Hepatocyte (in vitro differentiated cells): ENCODE measurements around the gene UQCR10.

Experiments used
- CTCF ChIP-seq: fragments of 200-600 bp; sonication (generic); IDR thresholded peaks from 2 replicates; pipeline ENCODE4 v1.5.1; 2016; ENCODE audit warnings: antibody characterized with exemption, mild to moderate bottlenecking; ENCODE audit not compliant: poor library complexity
- EZH2 ChIP-seq: fragments of 200-600 bp; sonication (generic); IDR thresholded peaks from 2 replicates; pipeline ENCODE4 v1.6.1; 2016; ENCODE audit warnings: antibody characterized with exemption, mild to moderate bottlenecking, borderline replicate concordance

- TF ChIP-seq CTCF = no peak
- no peak for TF ChIP-seq EZH2
Observed at GRCh38 chr22:29751669-29752068, 15.5 kb upstream of the UQCR10 start.
